Lung (tissue), 12 donors: ENCODE results near the gene DPT. TPM values are rescaled to one million over a fixed set of nuclear protein-coding genes. Genes with fewer than 3 reads are reported as not detected.

Experiments used
- ATAC-seq: fragments of 200-7000 bp; cut with Tn5 transposase; one replicate; pipeline ENCODE4 v1.9.1; 2020; ENCODE audit warnings: moderate number of reproducible peaks; ENCODE audit not compliant: insufficient read depth, low FRiP score
- DNase-seq, 3 donors: peaks; one replicate each; pipeline ENCODE4 v3.0.0-alpha.2; 2013 to 2017
- H3K27ac ChIP-seq, 2 donors: one replicate each; pipeline ENCODE4 v1.5.1; 2013; ENCODE audit warnings: mild to moderate bottlenecking in 2 of 2, moderate library complexity in 2 of 2, control low read depth in 1 of 2, inconsistent platforms in 1 of 2, low read depth in 1 of 2, low read length in 1 of 2
- H3K27me3 ChIP-seq, 3 donors: one replicate each; pipeline ENCODE4 v1.5.1; 2013; ENCODE audit warnings: low read length in 2 of 3; ENCODE audit not compliant: control insufficient read depth in 3 of 3, insufficient read depth in 3 of 3
- H3K36me3 ChIP-seq, 4 donors: one replicate each; pipeline ENCODE4 v1.5.1; 2013; ENCODE audit warnings: low read length in 4 of 4, mild to moderate bottlenecking in 1 of 4, moderate library complexity in 1 of 4; ENCODE audit not compliant: control insufficient read depth in 4 of 4, insufficient read depth in 4 of 4
- H3K4me1 ChIP-seq, 5 donors: one replicate each; pipeline ENCODE4 v1.5.1; 2013; ENCODE audit warnings: low read length in 5 of 5, mild to moderate bottlenecking in 2 of 5, moderate library complexity in 1 of 5; ENCODE audit not compliant: control insufficient read depth in 5 of 5, insufficient read depth in 5 of 5
- H3K4me3 ChIP-seq: one replicate; pipeline ENCODE4 v1.5.1; 2013; ENCODE audit warnings: mild to moderate bottlenecking, control low read depth, moderate library complexity
- H3K9ac ChIP-seq, 2 donors: one replicate each; pipeline ENCODE4 v1.5.1; 2013; ENCODE audit warnings: low read length in 2 of 2, control low read depth in 1 of 2; ENCODE audit not compliant: insufficient read depth in 1 of 2
- H3K9me3 ChIP-seq, 4 donors: one replicate each; pipeline ENCODE4 v1.5.1; 2013; ENCODE audit warnings: low read length in 3 of 4, mild to moderate bottlenecking in 1 of 4, moderate library complexity in 1 of 4; ENCODE audit not compliant: control insufficient read depth in 4 of 4, insufficient read depth in 3 of 4
- CTCF ChIP-seq: IDR thresholded peaks from 2 replicates; pipeline ENCODE4 v1.5.1; 2012; ENCODE audit warnings: mild to moderate bottlenecking; ENCODE audit errors: control extremely low read depth, extremely low read depth
- whole genome bisulfite sequencing, 2 donors: extraction: QIAGEN DNeasy Blood & Tissue Kit; methylation state at CpG; one replicate each; pipeline ENCODE4 v1.1.7; 2013; 5-methylcytosine and 5-hydroxymethylcytosine counted together
- polyA plus RNA-seq, 2 donors: library from polyadenylated mRNA; stranded (reverse); fragments of 200-250 nt; gene quantifications; one replicate each; pipeline ENCODE4 v1.2.1, GENCODE V29; 2013
- total RNA-seq, 2 donors: library from RNA; depleted of rRNA in 1 of 2; stranded (reverse); fragments of >200 nt in 1 of 2; gene quantifications; one replicate each; pipeline ENCODE4 v1.2.1, GENCODE V29; 2014 to 2021
- donor health status: control.
- donor health status: control.
- donor health status: Bipolar disorder and iron deficiency.
- donor health status: healthy.
- donor health status: DM: yes; HTN: yes; CAD: no.

Gene DPT
- total and polyA plus RNA-seq, 4 donors: 3.9 to 9.5 (median 6.4) TPM

- ATAC-seq (no peak), DNase-seq (peak in 1 of 3 donors; percentile 22)
- no peak overlapping the region for H3K4me3 ChIP-seq
- no peaks in the 10 kb centered on the region for H3K36me3 ChIP-seq
- H3K27me3 ChIP-seq: no peaks in the 10 kb centered on the region
- H3K4me1 ChIP-seq: peaks cover 0 to 7% (median 0%) of the 10 kb centered on the region in 5 donors
- H3K9ac ChIP-seq: no peak overlapping the region
- no peaks in the 10 kb centered on the region for H3K9me3 ChIP-seq
- TF ChIP-seq CTCF: no peak
- no peak overlapping the region for H3K27ac ChIP-seq
- 66 to 85% methylated on average over 3 of the region's 3 CpGs for WGBS, 2 donors
Measured at GRCh38 chr1:168706391-168706992, 22.5 kb downstream of the DPT start.

- 78 to 83% methylated on average over 3 of the region's 3 CpGs for WGBS, 2 donors
- no peak for ATAC-seq
- no peak for TF ChIP-seq CTCF
Measured at GRCh38 chr1:168700575-168701268, 28.3 kb downstream of the DPT start.

GRCh38 chr1:168698453-168698852 lies 30.6 kb downstream of the DPT start:
- H3K9me3 ChIP-seq: no peaks in the 10 kb centered on the region
- no peaks in the 10 kb centered on the region for H3K27me3 ChIP-seq
- TF ChIP-seq CTCF: no peak
- no peak overlapping the region for H3K4me3 ChIP-seq
- H3K36me3 ChIP-seq: no peaks in the 10 kb centered on the region
- H3K27ac ChIP-seq: no peak overlapping the region
- ATAC-seq (no peak), DNase-seq (no peak)
- 48 to 85% methylated on average over 1 of the region's 1 CpG for WGBS, 2 donors
- peaks cover 0 to 25% (median 0%) of the 10 kb centered on the region in 5 donors for H3K4me1 ChIP-seq
- H3K9ac ChIP-seq: no peak overlapping the region

More at GRCh38 chr1:168700575-168701268, 28.3 kb downstream of the DPT start:
- H3K27ac ChIP-seq: no peak overlapping the region
- no peak overlapping the region for H3K4me3 ChIP-seq
- peaks cover 0 to 11% (median 0%) of the 10 kb centered on the region in 5 donors for H3K4me1 ChIP-seq
- H3K36me3 ChIP-seq: no peaks in the 10 kb centered on the region
- H3K27me3 ChIP-seq: no peaks in the 10 kb centered on the region
- H3K9me3 ChIP-seq: no peaks in the 10 kb centered on the region
- H3K9ac ChIP-seq: no peak overlapping the region
- no peak for DNase-seq
